ENCODE results near the gene ZNF280B. TPM values are rescaled to one million over a fixed set of nuclear protein-coding genes. Genes with fewer than 3 reads are reported as not detected.
"Not testable (repeated sequence)": the region's sequence is repeated elsewhere in the genome, so short reads cannot be mapped to it uniquely, and the experiment has no call there.

ZNF280B gene
- total RNA-seq, 6 experiments from 2014 or later = 0.14 to 0.48 (median 0.35) TPM

GRCh38 chr22:22520667-22521602 is 12.4 kb upstream of the ZNF280B start:
- H3K4me1 Mint-ChIP-seq (ENCODE audit: low read depth) = no peaks in the 10 kb centered on the region
- H3K27ac Mint-ChIP-seq = no peak overlapping the region
- TF ChIP-seq CTCF (IDR thresholded peaks at IDR 0.05) = no peak
- H3K9me3 Mint-ChIP-seq = peaks cover 10% of the 10 kb centered on the region
- no peak for DNase-seq
- no peaks in the 10 kb centered on the region for H3K36me3 Mint-ChIP-seq (ENCODE audit: low read depth)
- H3K27me3 Mint-ChIP-seq (ENCODE audit: insufficient read depth) = peaks cover 3% of the 10 kb centered on the region
- H3K4me3 Mint-ChIP-seq = no peak overlapping the region

GRCh38 chr22:22520020-22520656 is 11.6 kb upstream of the ZNF280B start, which contains the start of gene ZNF280A:
ZNF280A (minus strand) TSS chr22:22520270; CDS start chr22:22515630, 4,640 bp downstream.
- TF ChIP-seq CTCF (IDR thresholded peaks at IDR 0.05) = no peak
- DNase-seq = no peak
- Mint-ChIP-seq H3K27me3 (ENCODE audit: insufficient read depth) (peaks cover 3% of the 10 kb centered on the region), H3K36me3 (ENCODE audit: low read depth) (no peaks in the 10 kb centered on the region), H3K9me3 (peaks cover 10% of the 10 kb centered on the region), H3K4me3 (no peak within 1 kb of the TSS; the same call in 1 of the 2 replicates), H3K4me1 (ENCODE audit: low read depth) (no peaks in the 10 kb centered on the region), H3K27ac (no peak within 1 kb of the TSS)

GRCh38 chr22:22519591-22519990 is 11.0 kb upstream of the ZNF280B start:
- no peaks in the 10 kb centered on the region for H3K4me1 Mint-ChIP-seq (ENCODE audit: low read depth)
- no peak overlapping the region for H3K27ac Mint-ChIP-seq
- H3K36me3 Mint-ChIP-seq (ENCODE audit: low read depth) = no peaks in the 10 kb centered on the region
- peaks cover 3% of the 10 kb centered on the region for H3K27me3 Mint-ChIP-seq (ENCODE audit: insufficient read depth)
- H3K4me3 Mint-ChIP-seq = no peak overlapping the region; the same call in 1 of the 2 replicates
- no peak for TF ChIP-seq CTCF (IDR thresholded peaks at IDR 0.05)
- peaks cover 10% of the 10 kb centered on the region for H3K9me3 Mint-ChIP-seq
- DNase-seq = no peak

GRCh38 chr22:22516992-22517391 is 8.4 kb upstream of the ZNF280B start:
- H3K27me3 Mint-ChIP-seq (ENCODE audit: insufficient read depth) = peaks cover 3% of the 10 kb centered on the region; the same call in 1 of the 2 replicates
- no peak for DNase-seq
- no peaks in the 10 kb centered on the region for H3K36me3 Mint-ChIP-seq (ENCODE audit: low read depth)
- peaks cover 11% of the 10 kb centered on the region; the same call in 1 of the 2 replicates for H3K9me3 Mint-ChIP-seq
- no peak for TF ChIP-seq CTCF (IDR thresholded peaks at IDR 0.05)
- H3K4me3 Mint-ChIP-seq = no peak overlapping the region
- no peaks in the 10 kb centered on the region for H3K4me1 Mint-ChIP-seq (ENCODE audit: low read depth)
- no peak overlapping the region for H3K27ac Mint-ChIP-seq

GRCh38 chr22:22515890-22516289 is 7.3 kb upstream of the ZNF280B start:
- no peak for DNase-seq
- H3K36me3 Mint-ChIP-seq (ENCODE audit: low read depth) = no peaks in the 10 kb centered on the region
- peaks cover 3% of the 10 kb centered on the region; the same call in 1 of the 2 replicates for H3K27me3 Mint-ChIP-seq (ENCODE audit: insufficient read depth)
- H3K4me3 Mint-ChIP-seq = no peak overlapping the region
- H3K27ac Mint-ChIP-seq = no peak overlapping the region
- no peak for TF ChIP-seq CTCF (IDR thresholded peaks at IDR 0.05)
- H3K4me1 Mint-ChIP-seq (ENCODE audit: low read depth) = no peaks in the 10 kb centered on the region
- peaks cover 15% of the 10 kb centered on the region for H3K9me3 Mint-ChIP-seq

GRCh38 chr22:22514431-22514830 is 5.9 kb upstream of the ZNF280B start:
- DNase-seq; H3K27me3 Mint-ChIP-seq (ENCODE audit: insufficient read depth): not testable (repeated sequence)

More at GRCh38 chr22:22514431-22514830, 5.9 kb upstream of the ZNF280B start:
- not testable (repeated sequence) for H3K4me3 Mint-ChIP-seq; H3K27ac Mint-ChIP-seq; H3K36me3 Mint-ChIP-seq (ENCODE audit: low read depth); H3K4me1 Mint-ChIP-seq (ENCODE audit: low read depth)
- peaks cover 20% of the 10 kb centered on the region for H3K9me3 Mint-ChIP-seq

Measured in HFFc6 (cell line).